ENCODE data around the gene RRH. TPM values are rescaled to one million over a fixed set of nuclear protein-coding genes. Genes with fewer than 3 reads are reported as not detected.

Gene RRH
- total and polyA plus RNA-seq, 7 donors, result not detected

DNA sequence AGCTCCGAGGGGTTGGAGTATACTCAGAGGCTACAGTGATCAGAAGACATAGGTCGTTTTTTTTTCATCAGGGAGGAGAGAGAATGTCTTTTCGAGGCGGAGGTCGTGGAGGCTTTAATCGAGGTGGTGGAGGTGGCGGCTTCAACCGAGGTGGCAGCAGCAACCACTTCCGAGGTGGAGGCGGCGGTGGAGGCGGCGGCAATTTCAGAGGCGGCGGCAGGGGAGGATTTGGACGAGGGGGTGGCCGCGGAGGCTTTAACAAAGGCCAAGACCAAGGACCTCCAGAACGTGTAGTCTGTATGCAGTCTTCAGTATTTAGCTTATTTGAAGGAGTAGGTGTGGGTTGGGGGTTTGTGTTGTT lies 11.7 kb upstream of the RRH start:
- Histone ChIP-seq H3K4me1 (peaks cover 0 to 17% (median 14%) of the 10 kb centered on the region in 4 donors), H3K27me3 (no peaks in the 10 kb centered on the region), H3K36me3 (peaks cover 0 to 20% (median 2%) of the 10 kb centered on the region in 4 donors), H3K4me3 (peak overlapping the region; percentile 65 to 83 (median 80)), H3K9me3 (no peaks in the 10 kb centered on the region), H3K27ac (peak overlapping the region; percentile 80 to 91 (median 86))
- no peak for TF ChIP-seq CTCF (IDR thresholded peaks at IDR 0.05)
- TF ChIP-seq EP300 (IDR thresholded peaks at IDR 0.05), result no peak
- TF ChIP-seq POLR2A (IDR thresholded peaks at IDR 0.05), result no peak
- TF ChIP-seq POLR2AphosphoS5 (IDR thresholded peaks at IDR 0.05), result no peak
- WGBS, 2 donors, result 0 to 1% methylated on average over 19 of the region's 19 CpGs
- intact Hi-C loops (cut with DNase I), result loop anchor here (2.0 to 10.0 kb wide), 4 partner anchors 255 to 1191 kb away; partner anchors contain the start of genes ELOVL6, MCUB, RPL34 and SEC24B
- no peak for DNase-seq

GRCh38 chr4:109816894-109817293 lies 10.9 kb upstream of the RRH start:
- H3K4me3 ChIP-seq, result no peak overlapping the region
- intact Hi-C loops (cut with DNase I), result loop anchor here (2.0 to 10.0 kb wide), 4 partner anchors 256 to 1192 kb away; partner anchors contain the start of genes ELOVL6, MCUB, RPL34 and SEC24B
- H3K27me3 ChIP-seq, result no peaks in the 10 kb centered on the region
- peaks cover 0 to 28% (median 2%) of the 10 kb centered on the region in 4 donors for H3K36me3 ChIP-seq
- no peak for TF ChIP-seq CTCF (IDR thresholded peaks at IDR 0.05)
- no peak for TF ChIP-seq POLR2AphosphoS5 (IDR thresholded peaks at IDR 0.05)
- TF ChIP-seq POLR2A (IDR thresholded peaks at IDR 0.05), result no peak
- no peak for TF ChIP-seq EP300 (IDR thresholded peaks at IDR 0.05)
- H3K9me3 ChIP-seq, result no peaks in the 10 kb centered on the region
- DNase-seq, result no peak
- no peak overlapping the region for H3K27ac ChIP-seq
- H3K4me1 ChIP-seq, result peaks cover 0 to 17% (median 14%) of the 10 kb centered on the region in 4 donors
- WGBS, 2 donors, result 51 to 73% methylated on average over 1 of the region's 1 CpG

DNA sequence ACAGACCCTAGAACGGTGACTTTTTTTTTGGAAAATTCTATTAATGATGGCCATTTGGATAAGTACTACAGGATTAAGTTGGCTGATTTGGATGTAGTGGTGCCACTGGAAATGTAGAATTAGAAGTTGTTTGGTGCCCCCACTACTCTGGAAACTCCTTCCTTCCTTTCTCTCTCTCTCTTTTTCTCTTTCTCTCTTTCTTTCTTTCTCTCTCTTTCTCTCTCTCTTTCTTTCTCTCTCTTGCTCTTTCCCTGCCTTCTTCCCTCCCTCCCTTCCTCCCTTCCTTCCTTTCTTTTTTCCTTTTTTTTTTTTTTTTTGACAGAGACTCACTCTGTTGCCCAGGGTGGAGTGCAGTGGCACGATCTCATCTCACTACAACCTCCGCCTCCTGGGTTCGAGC lies 9.5 kb upstream of the RRH start:
- H3K4me3 ChIP-seq, result no peak overlapping the region
- no peaks in the 10 kb centered on the region for H3K27me3 ChIP-seq
- no peak overlapping the region for H3K27ac ChIP-seq
- no peak for TF ChIP-seq CTCF (IDR thresholded peaks at IDR 0.05)
- no peak for TF ChIP-seq POLR2A (IDR thresholded peaks at IDR 0.05)
- TF ChIP-seq POLR2AphosphoS5 (IDR thresholded peaks at IDR 0.05), result no peak
- no peak for TF ChIP-seq EP300 (IDR thresholded peaks at IDR 0.05)
- DNase-seq, result no peak
- WGBS, 2 donors, result 96 to 98% methylated on average over 4 of the region's 4 CpGs
- peaks cover 0 to 42% (median 2%) of the 10 kb centered on the region in 4 donors for H3K36me3 ChIP-seq
- intact Hi-C loops (cut with DNase I), result loop anchor here (5.0 to 10.0 kb wide), 3 partner anchors 377 to 1193 kb away; partner anchors contain the start of genes ELOVL6, RPL34 and SEC24B
- H3K9me3 ChIP-seq, result no peaks in the 10 kb centered on the region
- H3K4me1 ChIP-seq, result peaks cover 0 to 17% (median 14%) of the 10 kb centered on the region in 4 donors

- no peaks in the 10 kb centered on the region for H3K9me3 ChIP-seq
- no peaks in the 10 kb centered on the region for H3K27me3 ChIP-seq
- H3K36me3 ChIP-seq, result peaks cover 3 to 65% (median 5%) of the 10 kb centered on the region in 4 donors
- intact Hi-C loops (cut with DNase I), result no loop called here
- TF ChIP-seq EP300 (IDR thresholded peaks at IDR 0.05) (no peak), CTCF (IDR thresholded peaks at IDR 0.05) (no peak), POLR2AphosphoS5 (IDR thresholded peaks at IDR 0.05) (no peak), POLR2A (IDR thresholded peaks at IDR 0.05) (no peak)
- peaks cover 0 to 12% (median 11%) of the 10 kb centered on the region in 4 donors for H3K4me1 ChIP-seq
- WGBS, 2 donors, result 80 to 82% methylated on average over 2 of the region's 2 CpGs
- no peak overlapping the region for H3K4me3 ChIP-seq
- DNase-seq, result no peak
- no peak overlapping the region for H3K27ac ChIP-seq
These were observed 7.2 kb upstream of the RRH start for GRCh38 chr4:109820563-109820962.

GRCh38 chr4:109821185-109821584 lies 6.6 kb upstream of the RRH start:
- DNase-seq, result no peak
- Histone ChIP-seq H3K4me1 (peaks cover 0 to 10% (median 9%) of the 10 kb centered on the region in 4 donors), H3K27me3 (no peaks in the 10 kb centered on the region), H3K9me3 (no peaks in the 10 kb centered on the region), H3K27ac (no peak overlapping the region), H3K36me3 (peaks cover 3 to 66% (median 5%) of the 10 kb centered on the region in 4 donors), H3K4me3 (no peak overlapping the region)
- 58 to 77% methylated on average over 2 of the region's 2 CpGs for WGBS, 2 donors
- intact Hi-C loops (cut with DNase I), result no loop called here
- no peak for TF ChIP-seq POLR2AphosphoS5 (IDR thresholded peaks at IDR 0.05)
- no peak for TF ChIP-seq CTCF (IDR thresholded peaks at IDR 0.05)
- TF ChIP-seq POLR2A (IDR thresholded peaks at IDR 0.05), result no peak
- TF ChIP-seq EP300 (IDR thresholded peaks at IDR 0.05), result no peak
